ENCODE data around the gene MCTP1. TPM values are rescaled to one million over a fixed set of nuclear protein-coding genes. Genes with fewer than 3 reads are reported as not detected.

The MCTP1 gene
- total and polyA plus RNA-seq, 10 of the 15 experiments (the other 5 are each of a cell fraction or from before 2014, with no cell fraction given), result 12.6 to 45.9 (median 18.8) TPM

GRCh38 chr5:94820488-94820887 lies 464.4 kb downstream of the MCTP1 start:
- CTCF ChIA-PET, result interaction anchor here (0.7 to 1.4 kb wide), 4 partner anchors 10 to 18 kb away, joined by 3 read pairs; no protein-coding TSS in a partner anchor
- no peak for TF ChIP-seq PAX8 (IDR thresholded peaks at IDR 0.05)
- no peak for TF ChIP-seq CBX3 (IDR thresholded peaks at IDR 0.05; ENCODE audit: borderline replicate concordance, low read depth)
- no peak for TF ChIP-seq MEF2B (IDR thresholded peaks at IDR 0.05; ENCODE audit: partially characterized antibody, poor library complexity, severe bottlenecking)
- no peak for TF ChIP-seq STAT1 (conservative IDR thresholded peaks at IDR 0.05)
- TF ChIP-seq ZNF592 (IDR thresholded peaks at IDR 0.05), result no peak
- no peak for TF ChIP-seq IRF3 (IDR thresholded peaks at IDR 0.05)
- no peak for TF ChIP-seq TARDBP (IDR thresholded peaks at IDR 0.05; ENCODE audit: borderline replicate concordance)
- no peak for TF ChIP-seq TAF1 (IDR thresholded peaks at IDR 0.05; ENCODE audit: borderline replicate concordance, low read depth, low read length)
- TF ChIP-seq CUX1 (IDR thresholded peaks at IDR 0.05; ENCODE audit: insufficient replicate concordance, low read depth, low read length), result no peak
- TF ChIP-seq RB1 (IDR thresholded peaks at IDR 0.05; ENCODE audit: borderline replicate concordance), result no peak

More at GRCh38 chr5:94820488-94820887, 464.4 kb downstream of the MCTP1 start:
- Histone ChIP-seq H3K9me3 (replicated peaks; ENCODE audit: control insufficient read depth, insufficient read depth, low read length) (no peaks in the 10 kb centered on the region), H3K4me3 (no peak overlapping the region), H3K79me2 (ENCODE audit: control insufficient read depth, insufficient read depth, low read length) (no peaks in the 10 kb centered on the region), H3K9ac (ENCODE audit: control insufficient read depth, insufficient read depth, low read length) (no peak overlapping the region), H2AFZ (ENCODE audit: control insufficient read depth, low read depth, low read length) (no peak overlapping the region), H3K36me3 (ENCODE audit: control insufficient read depth in 2 of 2, insufficient read depth in 2 of 2, low read length in 1 of 2) (no peaks in the 10 kb centered on the region), H3K4me1 (ENCODE audit: control insufficient read depth, insufficient read depth, low read length) (no peaks in the 10 kb centered on the region), H4K20me1 (ENCODE audit: control insufficient read depth, insufficient read depth) (no peaks in the 10 kb centered on the region), H3K4me2 (ENCODE audit: control insufficient read depth, insufficient read depth) (no peak overlapping the region), H3K27ac (ENCODE audit: control insufficient read depth, insufficient read depth) (no peak overlapping the region), H3K27me3 (replicated peaks in 1 of 2; ENCODE audit: control insufficient read depth in 2 of 2, insufficient read depth in 2 of 2, low read length in 1 of 2) (no peaks in the 10 kb centered on the region)
- intact Hi-C loops (cut with micrococcal nuclease; ENCODE audit: unreplicated experiment), result no loop called here
- ChIA-PET SMC1A (ENCODE audit: uncharacterized antibody, unreplicated experiment) (interaction anchor here (0.8 to 1.0 kb wide), 3 partner anchors 12 to 300 kb away, joined by 3 to 4 read pairs (median 3); no protein-coding TSS in a partner anchor), POLR2A (no interaction called here), RAD21 (ENCODE audit: unreplicated experiment) (interaction anchor here (1.1 kb wide), 1 partner anchor 11 kb away, joined by 3 read pairs; no protein-coding TSS in a partner anchor)
- in situ Hi-C loops (cut with MboI), result no loop called here
- FAIRE-seq (no peak), DNase-seq (ENCODE audit: low read depth, low spot score) (no peak), ATAC-seq (no peak)
- 63% methylated on average over 3 of the region's 3 CpGs for WGBS (ENCODE audit: insufficient coverage, insufficient replicate concordance, low lambda C conversion rate, missing lambda C conversion rate)
- BruUV-seq (replicated peaks), result no TSS peak

Data from GM12878 (cell line).